ENCODE measurements around the gene GPRC5B. TPM values are rescaled to one million over a fixed set of nuclear protein-coding genes. Genes with fewer than 3 reads are reported as not detected.

Gene GPRC5B, protein sequence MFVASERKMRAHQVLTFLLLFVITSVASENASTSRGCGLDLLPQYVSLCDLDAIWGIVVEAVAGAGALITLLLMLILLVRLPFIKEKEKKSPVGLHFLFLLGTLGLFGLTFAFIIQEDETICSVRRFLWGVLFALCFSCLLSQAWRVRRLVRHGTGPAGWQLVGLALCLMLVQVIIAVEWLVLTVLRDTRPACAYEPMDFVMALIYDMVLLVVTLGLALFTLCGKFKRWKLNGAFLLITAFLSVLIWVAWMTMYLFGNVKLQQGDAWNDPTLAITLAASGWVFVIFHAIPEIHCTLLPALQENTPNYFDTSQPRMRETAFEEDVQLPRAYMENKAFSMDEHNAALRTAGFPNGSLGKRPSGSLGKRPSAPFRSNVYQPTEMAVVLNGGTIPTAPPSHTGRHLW
- 3.2 and 3.7 TPM in 2 replicates for total RNA-seq

DNA sequence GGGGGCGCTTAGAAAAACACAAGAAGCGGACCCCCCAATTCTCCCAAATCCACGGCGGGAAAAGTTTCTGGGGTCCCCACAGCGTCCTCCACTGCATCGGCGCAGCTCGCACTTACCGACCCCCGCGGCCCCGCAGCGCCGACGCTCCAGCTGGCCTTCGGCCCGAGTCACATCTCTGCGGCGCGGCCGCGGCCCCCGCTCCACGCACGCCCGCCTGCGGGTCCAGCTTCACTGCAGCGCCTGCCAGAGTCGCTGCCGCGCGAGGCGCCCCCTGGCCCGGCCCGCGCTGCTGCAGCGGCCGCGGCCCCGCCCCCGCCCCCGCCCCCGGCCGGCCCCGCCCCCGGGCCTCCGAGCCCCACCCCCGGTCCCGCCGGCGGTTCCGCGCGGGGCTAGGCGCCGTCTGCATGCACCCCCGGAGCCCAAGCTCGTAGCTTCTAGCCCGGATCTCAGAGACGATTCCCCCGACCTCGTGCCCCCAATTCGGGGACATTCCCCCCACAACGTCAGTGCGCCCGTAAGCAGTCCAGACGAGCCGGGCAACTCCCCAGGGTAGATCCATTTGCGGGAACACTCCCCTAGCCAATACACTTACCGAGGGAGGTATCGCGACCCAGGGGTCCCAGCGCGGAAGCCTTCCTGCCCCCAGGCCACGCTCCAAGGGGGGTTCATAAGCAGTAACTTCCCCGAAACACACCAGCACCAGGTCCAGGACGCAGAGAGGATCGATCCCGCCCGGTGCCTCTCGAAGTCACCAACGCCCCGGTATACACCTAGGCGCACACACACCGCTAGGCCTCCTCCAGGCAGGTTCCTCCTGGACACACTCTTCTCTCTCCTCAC, at the start of gene GPRC5B:
Gene GPRC5B (minus strand): TSS at position 238 of the 840 bp plus-strand sequence. CDS start 12,003 bp downstream, outside the sequence.

Other genes with a start within 250 kb of the GPRC5B start
- gene KNOP1, start 166.6 kb downstream of the GPRC5B start, total RNA-seq: 7.6 and 10.8 TPM in 2 replicates
- gene IQCK, start 166.6 kb downstream of the GPRC5B start, total RNA-seq: 7.1 and 9.2 TPM in 2 replicates
- not detected in 2 replicates for gene GPR139, start 189.0 kb upstream of the GPRC5B start, total RNA-seq

Measured in bronchus fibroblast of lung (primary cell).